A549 (cell line): ENCODE measurements around the gene TAF1D.

Experiments used
- CTCF ChIP-seq: fragments of >200 bp; sonication (Bioruptor Twin); formaldehyde crosslinking; IDR thresholded peaks from 3 replicates; pipeline ENCODE4 v1.5.1; 2016
- EP300 ChIP-seq, 2 experiments: fragments of >200 bp; sonication (Bioruptor Twin); formaldehyde crosslinking; IDR thresholded peaks; 2 replicates in 1 of 2; 3 replicates in 1 of 2; pipeline ENCODE4 v1.6.1; 2016 to 2017
- MAX ChIP-seq: IDR thresholded peaks from 2 replicates; pipeline ENCODE4 v1.6.1; 2012
- NFE2L2 ChIP-seq: fragments of 150-350 bp; conservative IDR thresholded peaks from 2 replicates; pipeline ENCODE4 v1.6.1; 2014; ENCODE audit warnings: low read length
- POLR2A ChIP-seq: IDR thresholded peaks from 2 replicates; pipeline ENCODE4 v1.6.1; 2012; ENCODE audit warnings: mild to moderate bottlenecking, low read length
- POLR2AphosphoS2 ChIP-seq: conservative IDR thresholded peaks from 2 replicates; pipeline ENCODE4 v1.6.1; 2012; ENCODE audit warnings: low read length, improper control_type of control experiment, inconsistent platforms
- SREBF2 ChIP-seq: fragments of 450-650 bp; IDR thresholded peaks from 2 replicates; pipeline ENCODE4 v1.6.1; 2014; ENCODE audit warnings: mild to moderate bottlenecking, moderate library complexity
- ZNF302 ChIP-seq: fragments of 250-450 bp; sonication (Bioruptor Pico); IDR thresholded peaks from 2 replicates; pipeline ENCODE4 v1.9.0; 2021; ENCODE audit warnings: inconsistent platforms, mild to moderate bottlenecking, moderate library complexity
- TF ChIP-seq, protein P1 (sequence below): fragments of 250-450 bp; sonication (Bioruptor Pico); IDR thresholded peaks from 2 replicates; pipeline ENCODE4 v1.5.0; 2020; ENCODE audit warnings: low read depth, mild to moderate bottlenecking, moderate library complexity
- TF ChIP-seq, protein P2 (sequence below): fragments of 200-600 bp; sonication (generic); IDR thresholded peaks from 2 replicates; pipeline ENCODE4 v1.6.1; 2016; ENCODE audit warnings: antibody characterized with exemption, mild to moderate bottlenecking, moderate library complexity

GRCh38 chr11:93772123-93772522 is 30.8 kb upstream of the TAF1D start:
- TF ChIP-seq, protein P1, sequence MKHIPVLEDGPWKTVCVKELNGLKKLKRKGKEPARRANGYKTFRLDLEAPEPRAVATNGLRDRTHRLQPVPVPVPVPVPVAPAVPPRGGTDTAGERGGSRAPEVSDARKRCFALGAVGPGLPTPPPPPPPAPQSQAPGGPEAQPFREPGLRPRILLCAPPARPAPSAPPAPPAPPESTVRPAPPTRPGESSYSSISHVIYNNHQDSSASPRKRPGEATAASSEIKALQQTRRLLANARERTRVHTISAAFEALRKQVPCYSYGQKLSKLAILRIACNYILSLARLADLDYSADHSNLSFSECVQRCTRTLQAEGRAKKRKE (CRISPR knock-in tag) = no peak
- TF ChIP-seq CTCF (no peak), POLR2A (no peak), SREBF2 (no peak), POLR2AphosphoS2 (no peak), EP300 (IDR thresholded peaks at IDR 0.05) (no peak), ZNF302 (no peak), MAX (no peak), NFE2L2 (no peak)
- TF ChIP-seq, protein P2, sequence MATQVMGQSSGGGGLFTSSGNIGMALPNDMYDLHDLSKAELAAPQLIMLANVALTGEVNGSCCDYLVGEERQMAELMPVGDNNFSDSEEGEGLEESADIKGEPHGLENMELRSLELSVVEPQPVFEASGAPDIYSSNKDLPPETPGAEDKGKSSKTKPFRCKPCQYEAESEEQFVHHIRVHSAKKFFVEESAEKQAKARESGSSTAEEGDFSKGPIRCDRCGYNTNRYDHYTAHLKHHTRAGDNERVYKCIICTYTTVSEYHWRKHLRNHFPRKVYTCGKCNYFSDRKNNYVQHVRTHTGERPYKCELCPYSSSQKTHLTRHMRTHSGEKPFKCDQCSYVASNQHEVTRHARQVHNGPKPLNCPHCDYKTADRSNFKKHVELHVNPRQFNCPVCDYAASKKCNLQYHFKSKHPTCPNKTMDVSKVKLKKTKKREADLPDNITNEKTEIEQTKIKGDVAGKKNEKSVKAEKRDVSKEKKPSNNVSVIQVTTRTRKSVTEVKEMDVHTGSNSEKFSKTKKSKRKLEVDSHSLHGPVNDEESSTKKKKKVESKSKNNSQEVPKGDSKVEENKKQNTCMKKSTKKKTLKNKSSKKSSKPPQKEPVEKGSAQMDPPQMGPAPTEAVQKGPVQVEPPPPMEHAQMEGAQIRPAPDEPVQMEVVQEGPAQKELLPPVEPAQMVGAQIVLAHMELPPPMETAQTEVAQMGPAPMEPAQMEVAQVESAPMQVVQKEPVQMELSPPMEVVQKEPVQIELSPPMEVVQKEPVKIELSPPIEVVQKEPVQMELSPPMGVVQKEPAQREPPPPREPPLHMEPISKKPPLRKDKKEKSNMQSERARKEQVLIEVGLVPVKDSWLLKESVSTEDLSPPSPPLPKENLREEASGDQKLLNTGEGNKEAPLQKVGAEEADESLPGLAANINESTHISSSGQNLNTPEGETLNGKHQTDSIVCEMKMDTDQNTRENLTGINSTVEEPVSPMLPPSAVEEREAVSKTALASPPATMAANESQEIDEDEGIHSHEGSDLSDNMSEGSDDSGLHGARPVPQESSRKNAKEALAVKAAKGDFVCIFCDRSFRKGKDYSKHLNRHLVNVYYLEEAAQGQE = no peak
